A549 (cell line): Measurements from ENCODE around the gene ARF1. TPM values are rescaled to one million over a fixed set of nuclear protein-coding genes. Genes with fewer than 3 reads are reported as not detected.

Experiments used
- ATAC-seq, 2 experiments: fragments of 200-7000 bp in 1 of 2; fragments of >200 bp in 1 of 2; cut with Nextera tagmentation in 1 of 2; cut with Tn5 transposase in 1 of 2; 3 replicates each; pipeline versions ENCODE4 v1.8.0 to v1.9.1; 2018 to 2020; ENCODE audit warnings: mild to moderate bottlenecking in 1 of 2, moderate library complexity in 1 of 2
- CTCF ChIA-PET: fragments of 300-600 bp; sonication (Branson Sonifier 250); formaldehyde crosslinking; extraction: SDS; loops from one replicate; lab custom pipeline; 2021; ENCODE audit warnings: antibody characterized with exemption, inconsistent platforms; lab: Yijun Ruan, JAX
- POLR2A ChIA-PET: fragments of 350-600 bp; formaldehyde crosslinking; extraction: SDS; loops from one replicate; lab custom pipeline; 2021; ENCODE audit warnings: antibody characterized with exemption, inconsistent platforms; lab: Yijun Ruan, JAX
- DNase-seq, 2 experiments: peaks; one replicate each; pipeline versions ENCODE4 v3.0.0 to v3.0.0-alpha.2; 2011 to 2016; ENCODE audit warnings: low read depth in 1 of 2, low spot score in 1 of 2
- FAIRE-seq: peaks from 2 replicates; lab custom pipeline; 2011; peaks lifted over from hg19 to GRCh38; lab: Jason Lieb, UNC
- H3K27ac ChIP-seq, 2 experiments: fragments of >200 bp; sonication (Bioruptor Twin); formaldehyde crosslinking; 3 replicates each; pipeline ENCODE4 v1.5.1; 2016 to 2017
- H3K4me1 ChIP-seq: fragments of >200 bp; sonication (Bioruptor Twin); formaldehyde crosslinking; 3 replicates; pipeline ENCODE4 v1.6.1; 2016
- H3K4me2 ChIP-seq: fragments of >200 bp; sonication (Bioruptor Twin); formaldehyde crosslinking; 3 replicates; pipeline ENCODE4 v1.6.1; 2016
- H3K4me3 ChIP-seq: fragments of >200 bp; sonication (Bioruptor Twin); formaldehyde crosslinking; 3 replicates; pipeline ENCODE4 v1.5.1; 2016
- H3K9me3 ChIP-seq: fragments of >200 bp; sonication (Bioruptor Twin); formaldehyde crosslinking; 3 replicates; pipeline ENCODE4 v1.6.1; 2016
- CEBPB ChIP-seq, 2 experiments: fragments of >200 bp in 1 of 2; sonication (Bioruptor Twin) in 1 of 2; formaldehyde crosslinking in 1 of 2; IDR thresholded peaks; 2 replicates each; pipeline ENCODE4 v1.6.1; 2012 to 2016
- EHF ChIP-seq: fragments of 250-450 bp; sonication (Bioruptor Pico); IDR thresholded peaks from 2 replicates; pipeline ENCODE4 v1.5.0; 2020; ENCODE audit warnings: mild to moderate bottlenecking
- FOSL2 ChIP-seq, 2 experiments: fragments of 450-650 bp in 1 of 2; fragments of >200 bp in 1 of 2; sonication (Bioruptor Twin) in 1 of 2; formaldehyde crosslinking; IDR thresholded peaks; 2 replicates each; pipeline versions ENCODE4 v1.5.0 to v1.6.1; 2016 to 2020; ENCODE audit warnings: mild to moderate bottlenecking in 1 of 2, moderate library complexity in 1 of 2
- FOXS1 ChIP-seq: fragments of 250-450 bp; sonication (Bioruptor Pico); IDR thresholded peaks from 2 replicates; pipeline ENCODE4 v1.5.0; 2020; ENCODE audit warnings: mild to moderate bottlenecking, moderate library complexity
- GATA3 ChIP-seq: IDR thresholded peaks from 2 replicates; pipeline ENCODE4 v1.6.1; 2012; ENCODE audit warnings: borderline replicate concordance
- HDAC2 ChIP-seq: fragments of 200-600 bp; sonication (generic); IDR thresholded peaks from 2 replicates; pipeline ENCODE4 v1.6.1; 2016
- HOXA7 ChIP-seq: fragments of 250-450 bp; sonication (Bioruptor Pico); IDR thresholded peaks from 2 replicates; pipeline ENCODE4 v1.5.0; 2020; ENCODE audit warnings: mild to moderate bottlenecking, moderate library complexity
- HOXB5 ChIP-seq: fragments of 250-450 bp; sonication (Bioruptor Pico); IDR thresholded peaks from 2 replicates; pipeline ENCODE4 v1.5.0; 2020; ENCODE audit warnings: mild to moderate bottlenecking, moderate library complexity
- MAFK ChIP-seq: fragments of 450-650 bp; IDR thresholded peaks from 2 replicates; pipeline ENCODE4 v1.6.1; 2014; ENCODE audit not compliant: partially characterized antibody
- MYC ChIP-seq: IDR thresholded peaks from 2 replicates; pipeline ENCODE4 v1.6.1; 2012; ENCODE audit warnings: mild to moderate bottlenecking, inconsistent platforms, low read length, improper control_type of control experiment, borderline replicate concordance
- NFE2L2 ChIP-seq: fragments of 150-350 bp; conservative IDR thresholded peaks from 2 replicates; pipeline ENCODE4 v1.6.1; 2014; ENCODE audit warnings: low read length
- POLR2A ChIP-seq: IDR thresholded peaks from 2 replicates; pipeline ENCODE4 v1.6.1; 2012; ENCODE audit warnings: mild to moderate bottlenecking, low read length
- RAD21 ChIP-seq, 2 experiments: fragments of >200 bp in 1 of 2; sonication (Bioruptor Twin) in 1 of 2; formaldehyde crosslinking in 1 of 2; IDR thresholded peaks in 1 of 2; conservative IDR thresholded peaks in 1 of 2; 2 replicates in 1 of 2; 3 replicates in 1 of 2; pipeline ENCODE4 v1.6.1; 2012 to 2018; ENCODE audit warnings: inconsistent platforms in 1 of 2
- RARB ChIP-seq: fragments of 250-450 bp; sonication (Bioruptor Pico); IDR thresholded peaks from 2 replicates; pipeline ENCODE4 v1.8.0; 2021; ENCODE audit warnings: mild to moderate bottlenecking, moderate library complexity
- RNF2 ChIP-seq: fragments of 200-600 bp; sonication (generic); IDR thresholded peaks from 2 replicates; pipeline ENCODE4 v1.6.1; 2016; ENCODE audit warnings: low read depth, mild to moderate bottlenecking, antibody characterized with exemption, moderate library complexity, borderline replicate concordance
- SREBF2 ChIP-seq: fragments of 450-650 bp; IDR thresholded peaks from 2 replicates; pipeline ENCODE4 v1.6.1; 2014; ENCODE audit warnings: mild to moderate bottlenecking, moderate library complexity
- TFCP2L1 ChIP-seq: fragments of 250-450 bp; sonication (Bioruptor Pico); IDR thresholded peaks from 2 replicates; pipeline ENCODE4 v1.5.0; 2021; ENCODE audit warnings: mild to moderate bottlenecking
- ZC3H11A ChIP-seq: fragments of 450-650 bp; IDR thresholded peaks from 2 replicates; pipeline ENCODE4 v1.6.1; 2014; ENCODE audit warnings: antibody characterized with exemption, mild to moderate bottlenecking
- ZFP36 ChIP-seq: fragments of 450-650 bp; IDR thresholded peaks from 2 replicates; pipeline ENCODE4 v1.6.1; 2014; ENCODE audit warnings: borderline replicate concordance; ENCODE audit not compliant: partially characterized antibody
- WGBS: methylation state at CpG from one replicate; pipeline ENCODE4 v1.1.6; 2017; ENCODE audit errors: missing lambda C conversion rate; 5-methylcytosine and 5-hydroxymethylcytosine counted together
- polyA plus RNA-seq, 4 experiments: library from polyadenylated mRNA; depleted of rRNA in 3 of 4; stranded (reverse); fragments of >200 nt; fragmentation: RNase III in 1 of 4; extraction: RNeasy Plus Mini Kit Qiagen cat#74134 plus additional on column Dnase treatment in 1 of 4; gene quantifications; 2 replicates in 3 of 4; 3 replicates in 1 of 4; pipeline ENCODE4 v1.2.3, GENCODE V29; 2011 to 2017
- TF ChIP-seq, protein P1 (sequence below): fragments of 250-450 bp; sonication (Bioruptor Pico); IDR thresholded peaks from 2 replicates; pipeline ENCODE4 v1.5.0; 2021; ENCODE audit warnings: mild to moderate bottlenecking, moderate library complexity, borderline replicate concordance
- TF ChIP-seq, protein P2 (sequence below): IDR thresholded peaks from 2 replicates; pipeline ENCODE4 v1.6.1; 2012
- TF ChIP-seq, protein P3 (sequence below): fragments of 200-600 bp; sonication (generic); IDR thresholded peaks from 2 replicates; pipeline ENCODE4 v1.6.1; 2016; ENCODE audit warnings: antibody characterized with exemption, mild to moderate bottlenecking, moderate library complexity
- TF ChIP-seq, protein P4 (sequence below): fragments of 150-350 bp; IDR thresholded peaks from 2 replicates; pipeline ENCODE4 v1.6.1; 2014; ENCODE audit warnings: low read depth, mild to moderate bottlenecking, low read length

ARF1 gene
- polyA plus RNA-seq, 2 of the 4 experiments (the other 2 are of a cell fraction) = 297 to 376 TPM

DNA sequence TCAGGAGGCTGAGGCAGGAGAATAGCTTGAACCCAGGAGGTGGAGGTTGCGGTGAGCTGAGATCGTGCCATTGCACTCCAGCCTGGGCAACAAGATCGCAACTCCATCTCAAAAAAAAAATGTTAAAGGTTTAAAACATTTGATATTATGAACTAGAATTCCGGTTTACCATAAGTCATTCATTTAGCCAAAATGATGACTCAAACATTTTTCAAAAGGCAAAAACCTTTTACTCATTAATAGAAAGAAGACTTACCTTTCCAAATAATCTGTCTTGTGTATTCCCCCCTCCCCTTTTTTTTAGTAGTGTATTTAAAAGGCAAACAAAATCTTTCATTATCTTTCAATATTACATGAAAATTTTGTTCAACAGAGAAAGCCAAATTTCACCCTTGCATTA is 34.8 kb downstream of the ARF1 start:
- TF ChIP-seq GATA3 (no peak), MAFK (peak; percentile 56)
- H3K4me1 ChIP-seq = no peaks in the 10 kb centered on the region
- peaks cover 19% of the 10 kb centered on the region for H3K9me3 ChIP-seq
- H3K27ac ChIP-seq = no peak overlapping the region
- 61% methylated on average over 4 of the region's 4 CpGs for WGBS
- FAIRE-seq (no peak), DNase-seq (no peak), ATAC-seq (no peak)
- ChIA-PET CTCF (no interaction called here), POLR2A (no interaction called here)
- H3K4me3 ChIP-seq = no peak overlapping the region
- H3K4me2 ChIP-seq = no peak overlapping the region

DNA sequence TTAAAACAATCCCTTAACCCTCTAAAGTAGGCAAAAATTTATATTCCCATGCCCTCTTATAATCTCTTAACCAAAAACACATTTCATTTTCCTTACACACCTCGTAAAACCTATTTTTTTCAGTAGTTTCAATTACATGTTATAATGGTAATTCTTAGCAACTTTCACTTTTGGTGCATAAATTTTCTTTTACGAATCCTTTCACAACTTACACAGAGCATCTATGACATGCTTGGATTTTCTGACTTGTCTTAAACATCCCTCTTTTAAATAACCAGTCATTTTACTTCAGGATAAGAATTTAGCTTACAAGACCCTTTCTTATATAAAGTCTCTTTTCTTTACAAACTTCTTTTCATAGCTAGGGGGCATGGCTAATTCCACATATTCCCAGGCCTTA is 35.5 kb downstream of the ARF1 start:
- H3K27ac ChIP-seq = no peak overlapping the region
- peaks cover 19% of the 10 kb centered on the region for H3K9me3 ChIP-seq
- TF ChIP-seq, protein P1, sequence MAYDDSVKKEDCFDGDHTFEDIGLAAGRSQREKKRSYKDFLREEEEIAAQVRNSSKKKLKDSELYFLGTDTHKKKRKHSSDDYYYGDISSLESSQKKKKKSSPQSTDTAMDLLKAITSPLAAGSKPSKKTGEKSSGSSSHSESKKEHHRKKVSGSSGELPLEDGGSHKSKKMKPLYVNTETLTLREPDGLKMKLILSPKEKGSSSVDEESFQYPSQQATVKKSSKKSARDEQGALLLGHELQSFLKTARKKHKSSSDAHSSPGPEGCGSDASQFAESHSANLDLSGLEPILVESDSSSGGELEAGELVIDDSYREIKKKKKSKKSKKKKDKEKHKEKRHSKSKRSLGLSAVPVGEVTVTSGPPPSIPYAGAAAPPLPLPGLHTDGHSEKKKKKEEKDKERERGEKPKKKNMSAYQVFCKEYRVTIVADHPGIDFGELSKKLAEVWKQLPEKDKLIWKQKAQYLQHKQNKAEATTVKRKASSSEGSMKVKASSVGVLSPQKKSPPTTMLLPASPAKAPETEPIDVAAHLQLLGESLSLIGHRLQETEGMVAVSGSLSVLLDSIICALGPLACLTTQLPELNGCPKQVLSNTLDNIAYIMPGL = no peak
- no peak for TF ChIP-seq RARB
- no peak for TF ChIP-seq RNF2
- peak; percentile 93 for TF ChIP-seq ZFP36
- ChIA-PET POLR2A (no interaction called here), CTCF (interaction anchor here (2.8 to 3.0 kb wide), 2 partner anchors 13 to 48 kb away, joined by 13 to 22 read pairs; partner anchors contain the start of gene IBA57)
- FAIRE-seq (no peak), DNase-seq (no peak), ATAC-seq (no peak)
- H3K4me2 ChIP-seq = no peak overlapping the region
- no peaks in the 10 kb centered on the region for H3K4me1 ChIP-seq
- WGBS = 25% methylated on average over 2 of the region's 2 CpGs
- H3K4me3 ChIP-seq = no peak overlapping the region

DNA sequence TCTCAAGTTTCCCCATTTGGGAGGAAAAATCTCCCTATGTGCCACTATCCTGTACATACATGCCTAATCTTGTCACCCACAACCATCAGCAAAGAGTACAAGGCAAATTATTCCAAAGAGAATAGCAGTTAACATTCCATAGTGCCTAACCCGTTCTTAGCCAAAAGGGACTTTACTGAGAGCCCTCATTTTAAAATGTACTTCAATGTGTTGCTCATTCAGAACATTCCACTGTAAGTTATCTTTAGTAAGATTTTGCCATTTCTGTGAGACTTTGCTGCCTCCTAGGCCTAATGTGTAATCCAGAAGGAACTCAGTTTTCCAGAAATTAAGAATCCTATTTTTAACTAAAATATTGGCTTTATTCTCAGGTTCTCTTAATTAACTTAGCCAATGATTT is 37.8 kb downstream of the ARF1 start:
- Histone ChIP-seq H3K27ac (no peak overlapping the region), H3K4me3 (no peak overlapping the region), H3K4me2 (no peak overlapping the region), H3K9me3 (peaks cover 19% of the 10 kb centered on the region), H3K4me1 (no peaks in the 10 kb centered on the region)
- no peak for ATAC-seq
- TF ChIP-seq CEBPB (IDR thresholded peaks at IDR 0.05) (no peak), POLR2A (no peak), RAD21 (conservative IDR thresholded peaks at IDR 0.05 in 1 of 2, IDR thresholded peaks at IDR 0.05 in 1 of 2) (no peak), HOXA7 (CRISPR knock-in tag) (no peak), FOXS1 (CRISPR knock-in tag) (no peak), HDAC2 (no peak), ZC3H11A (no peak), FOSL2 (IDR thresholded peaks at IDR 0.05) (no peak), FOSL2 (CRISPR knock-in tag; IDR thresholded peaks at IDR 0.05) (no peak), TFCP2L1 (CRISPR knock-in tag) (no peak), EHF (no peak), NFE2L2 (no peak), GATA3 (no peak), HOXB5 (CRISPR knock-in tag) (no peak), MYC (no peak), SREBF2 (no peak)
- TF ChIP-seq, protein P2, sequence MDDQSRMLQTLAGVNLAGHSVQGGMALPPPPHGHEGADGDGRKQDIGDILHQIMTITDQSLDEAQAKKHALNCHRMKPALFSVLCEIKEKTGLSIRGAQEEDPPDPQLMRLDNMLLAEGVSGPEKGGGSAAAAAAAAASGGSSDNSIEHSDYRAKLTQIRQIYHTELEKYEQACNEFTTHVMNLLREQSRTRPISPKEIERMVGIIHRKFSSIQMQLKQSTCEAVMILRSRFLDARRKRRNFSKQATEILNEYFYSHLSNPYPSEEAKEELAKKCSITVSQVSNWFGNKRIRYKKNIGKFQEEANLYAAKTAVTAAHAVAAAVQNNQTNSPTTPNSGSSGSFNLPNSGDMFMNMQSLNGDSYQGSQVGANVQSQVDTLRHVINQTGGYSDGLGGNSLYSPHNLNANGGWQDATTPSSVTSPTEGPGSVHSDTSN = no peak
- TF ChIP-seq, protein P3, sequence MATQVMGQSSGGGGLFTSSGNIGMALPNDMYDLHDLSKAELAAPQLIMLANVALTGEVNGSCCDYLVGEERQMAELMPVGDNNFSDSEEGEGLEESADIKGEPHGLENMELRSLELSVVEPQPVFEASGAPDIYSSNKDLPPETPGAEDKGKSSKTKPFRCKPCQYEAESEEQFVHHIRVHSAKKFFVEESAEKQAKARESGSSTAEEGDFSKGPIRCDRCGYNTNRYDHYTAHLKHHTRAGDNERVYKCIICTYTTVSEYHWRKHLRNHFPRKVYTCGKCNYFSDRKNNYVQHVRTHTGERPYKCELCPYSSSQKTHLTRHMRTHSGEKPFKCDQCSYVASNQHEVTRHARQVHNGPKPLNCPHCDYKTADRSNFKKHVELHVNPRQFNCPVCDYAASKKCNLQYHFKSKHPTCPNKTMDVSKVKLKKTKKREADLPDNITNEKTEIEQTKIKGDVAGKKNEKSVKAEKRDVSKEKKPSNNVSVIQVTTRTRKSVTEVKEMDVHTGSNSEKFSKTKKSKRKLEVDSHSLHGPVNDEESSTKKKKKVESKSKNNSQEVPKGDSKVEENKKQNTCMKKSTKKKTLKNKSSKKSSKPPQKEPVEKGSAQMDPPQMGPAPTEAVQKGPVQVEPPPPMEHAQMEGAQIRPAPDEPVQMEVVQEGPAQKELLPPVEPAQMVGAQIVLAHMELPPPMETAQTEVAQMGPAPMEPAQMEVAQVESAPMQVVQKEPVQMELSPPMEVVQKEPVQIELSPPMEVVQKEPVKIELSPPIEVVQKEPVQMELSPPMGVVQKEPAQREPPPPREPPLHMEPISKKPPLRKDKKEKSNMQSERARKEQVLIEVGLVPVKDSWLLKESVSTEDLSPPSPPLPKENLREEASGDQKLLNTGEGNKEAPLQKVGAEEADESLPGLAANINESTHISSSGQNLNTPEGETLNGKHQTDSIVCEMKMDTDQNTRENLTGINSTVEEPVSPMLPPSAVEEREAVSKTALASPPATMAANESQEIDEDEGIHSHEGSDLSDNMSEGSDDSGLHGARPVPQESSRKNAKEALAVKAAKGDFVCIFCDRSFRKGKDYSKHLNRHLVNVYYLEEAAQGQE = no peak
- TF ChIP-seq, protein P4, sequence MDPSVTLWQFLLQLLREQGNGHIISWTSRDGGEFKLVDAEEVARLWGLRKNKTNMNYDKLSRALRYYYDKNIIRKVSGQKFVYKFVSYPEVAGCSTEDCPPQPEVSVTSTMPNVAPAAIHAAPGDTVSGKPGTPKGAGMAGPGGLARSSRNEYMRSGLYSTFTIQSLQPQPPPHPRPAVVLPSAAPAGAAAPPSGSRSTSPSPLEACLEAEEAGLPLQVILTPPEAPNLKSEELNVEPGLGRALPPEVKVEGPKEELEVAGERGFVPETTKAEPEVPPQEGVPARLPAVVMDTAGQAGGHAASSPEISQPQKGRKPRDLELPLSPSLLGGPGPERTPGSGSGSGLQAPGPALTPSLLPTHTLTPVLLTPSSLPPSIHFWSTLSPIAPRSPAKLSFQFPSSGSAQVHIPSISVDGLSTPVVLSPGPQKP = no peak
- ChIA-PET CTCF (interaction anchor here (0.8 to 3.0 kb wide), 3 partner anchors 10 to 265 kb away, joined by 3 to 22 read pairs (median 13); partner anchors contain the start of gene IBA57), POLR2A (interaction anchor here (1.1 kb wide), 1 partner anchor 10 kb away, joined by 4 read pairs; no protein-coding TSS in a partner anchor)
- 60% methylated on average over 1 of the region's 1 CpG for WGBS
- no peak for DNase-seq
- FAIRE-seq = no peak
